Astrocyte (in vitro differentiated cells and primary cell): ENCODE results near the gene ZCCHC3.

Experiments
- CTCF ChIP-seq: IDR thresholded peaks from 2 replicates; pipeline ENCODE4 v1.5.1; 2011; ENCODE audit warnings: low read depth, mild to moderate bottlenecking, inconsistent platforms, low read length, moderate library complexity; ENCODE audit not compliant: insufficient read depth
- EZH2 ChIP-seq: IDR thresholded peaks from 2 replicates; pipeline ENCODE4 v1.6.1; 2012; ENCODE audit warnings: mild to moderate bottlenecking, low read length, inconsistent platforms; ENCODE audit not compliant: insufficient read depth

GRCh38 chr20:288956-289692 lies 8.2 kb upstream of the ZCCHC3 start:
- no peak for TF ChIP-seq CTCF
- no peak for TF ChIP-seq EZH2
